HepG2 (cell line): ENCODE data around the gene QSOX2.

Experiments
- GABPA ChIP-seq, 2 experiments: IDR thresholded peaks; 2 replicates each; pipeline ENCODE4 v1.6.1; 2011 to 2016; ENCODE audit warnings: low read depth in 2 of 2, low read length in 1 of 2, missing biosample characterization in 1 of 2, missing genetic modification characterization in 1 of 2
- ZNF260 ChIP-seq: sonication (generic); formaldehyde crosslinking; IDR thresholded peaks from 2 replicates; pipeline ENCODE4 v1.4.0; 2020; ENCODE audit warnings: missing genetic modification reagents, low read depth, mild to moderate bottlenecking, borderline replicate concordance
- TF ChIP-seq, protein P1 (sequence below): sonication (generic); formaldehyde crosslinking; IDR thresholded peaks from 2 replicates; pipeline ENCODE4 v1.5.0; 2020; ENCODE audit warnings: mild to moderate bottlenecking, missing genetic modification reagents, moderate library complexity

DNA sequence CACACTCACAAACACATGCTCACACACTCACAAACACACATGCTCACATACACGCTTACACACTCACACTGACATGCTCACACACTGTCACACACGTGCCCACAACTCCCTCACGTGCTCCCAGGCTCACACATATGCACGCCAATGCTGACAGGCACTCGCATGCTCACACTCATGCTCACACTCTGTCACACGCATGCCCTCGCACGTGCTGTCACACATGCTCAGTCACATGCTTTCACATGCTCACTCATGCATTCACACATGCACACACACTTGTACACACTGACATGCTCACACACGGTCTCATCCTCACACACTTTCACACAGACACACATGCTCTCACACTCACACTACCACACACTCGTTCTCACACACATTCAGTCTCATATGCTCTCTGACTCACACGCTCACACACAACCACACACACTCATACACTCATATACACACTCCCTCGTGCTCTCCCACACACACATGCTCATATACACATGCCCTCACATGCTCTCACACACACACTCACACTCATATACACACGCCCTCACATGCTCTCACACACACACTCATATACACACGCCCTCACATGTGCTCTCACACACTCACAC, 48.0 kb upstream of the QSOX2 start:
- TF ChIP-seq GABPA (IDR thresholded peaks at IDR 0.05; ENCODE audit: low read depth, low read length) (no peak), GABPA (CRISPR knock-in tag; IDR thresholded peaks at IDR 0.05; ENCODE audit: low read depth) (no peak), ZNF260 (CRISPR knock-in tag) (no peak)
- TF ChIP-seq, protein P1, sequence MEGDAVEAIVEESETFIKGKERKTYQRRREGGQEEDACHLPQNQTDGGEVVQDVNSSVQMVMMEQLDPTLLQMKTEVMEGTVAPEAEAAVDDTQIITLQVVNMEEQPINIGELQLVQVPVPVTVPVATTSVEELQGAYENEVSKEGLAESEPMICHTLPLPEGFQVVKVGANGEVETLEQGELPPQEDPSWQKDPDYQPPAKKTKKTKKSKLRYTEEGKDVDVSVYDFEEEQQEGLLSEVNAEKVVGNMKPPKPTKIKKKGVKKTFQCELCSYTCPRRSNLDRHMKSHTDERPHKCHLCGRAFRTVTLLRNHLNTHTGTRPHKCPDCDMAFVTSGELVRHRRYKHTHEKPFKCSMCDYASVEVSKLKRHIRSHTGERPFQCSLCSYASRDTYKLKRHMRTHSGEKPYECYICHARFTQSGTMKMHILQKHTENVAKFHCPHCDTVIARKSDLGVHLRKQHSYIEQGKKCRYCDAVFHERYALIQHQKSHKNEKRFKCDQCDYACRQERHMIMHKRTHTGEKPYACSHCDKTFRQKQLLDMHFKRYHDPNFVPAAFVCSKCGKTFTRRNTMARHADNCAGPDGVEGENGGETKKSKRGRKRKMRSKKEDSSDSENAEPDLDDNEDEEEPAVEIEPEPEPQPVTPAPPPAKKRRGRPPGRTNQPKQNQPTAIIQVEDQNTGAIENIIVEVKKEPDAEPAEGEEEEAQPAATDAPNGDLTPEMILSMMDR (CRISPR knock-in tag), result no peak
